GM19193 (cell line): ENCODE data around the gene ETDC.

Experiments used
- POLR2A ChIP-seq: IDR thresholded peaks from 4 replicates; pipeline ENCODE4 v1.6.1; 2011; ENCODE audit not compliant: insufficient read depth, insufficient read length; ENCODE audit errors: extremely low read depth

The ETDC gene

GRCh38 chrX:135330706-135331105 lies 21.4 kb downstream of the ETDC start:
- no peak for TF ChIP-seq POLR2A

GRCh38 chrX:135331525-135331924 lies 22.2 kb downstream of the ETDC start:
- TF ChIP-seq POLR2A = no peak

GRCh38 chrX:135340831-135341230 lies 31.6 kb downstream of the ETDC start:
- TF ChIP-seq POLR2A = no peak

GRCh38 chrX:135345107-135345589 lies 35.9 kb downstream of the ETDC start:
- TF ChIP-seq POLR2A = no peak

- no peak for TF ChIP-seq POLR2A
Measured at GRCh38 chrX:135346975-135347374, 37.7 kb downstream of the ETDC start.

GRCh38 chrX:135347381-135348016 lies 38.2 kb downstream of the ETDC start:
- no peak for TF ChIP-seq POLR2A

GRCh38 chrX:135354288-135354687 lies 45.0 kb downstream of the ETDC start:
- TF ChIP-seq POLR2A = no peak
